ENCODE data around the gene LEPROT. TPM values are rescaled to one million over a fixed set of nuclear protein-coding genes. Genes with fewer than 3 reads are reported as not detected.

LEPROT gene
- total and polyA plus RNA-seq, 7 donors: 14.9 to 34.5 (median 22.9) TPM

GRCh38 chr1:65392497-65392896, 28.0 kb upstream of the LEPROT start:
- no peaks in the 10 kb centered on the region for H3K36me3 ChIP-seq (ENCODE audit: insufficient read depth in 1 of 2, low read depth in 1 of 2)
- no peak for TF ChIP-seq CTCF (IDR thresholded peaks at IDR 0.05)

DNA sequence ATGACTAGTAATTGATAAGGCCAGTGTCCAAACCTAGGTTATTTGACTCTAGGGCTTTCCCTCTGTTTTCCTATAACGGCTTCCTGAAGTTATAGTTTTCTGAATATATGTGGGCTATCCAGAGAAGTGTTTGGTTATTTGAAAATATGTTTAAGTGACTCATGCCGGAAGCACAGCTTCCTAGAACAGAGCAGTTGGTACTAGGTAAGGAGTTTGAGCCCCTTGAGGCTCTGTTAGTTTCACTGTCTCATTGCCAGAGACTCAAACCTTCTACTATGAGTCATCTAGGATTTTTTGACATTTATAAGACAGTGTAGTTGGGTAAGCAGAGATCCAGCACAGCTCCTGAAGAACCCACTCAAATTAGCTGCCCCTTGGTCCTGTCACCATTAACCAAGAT, 27.1 kb upstream of the LEPROT start:
- no peak for TF ChIP-seq CTCF (IDR thresholded peaks at IDR 0.05)
- Histone ChIP-seq H3K9me3 (no peaks in the 10 kb centered on the region), H3K27me3 (ENCODE audit: insufficient read depth in 3 of 3, low read length in 2 of 3) (no peaks in the 10 kb centered on the region), H3K27ac (no peak overlapping the region), H3K4me1 (no peaks in the 10 kb centered on the region), H3K4me3 (no peak overlapping the region), H3K36me3 (ENCODE audit: insufficient read depth in 1 of 2, low read depth in 1 of 2) (no peaks in the 10 kb centered on the region)
- no peak for ATAC-seq
- no peak for DNase-seq
- WGBS, 3 donors: 83 to 91% (median 83%) methylated on average over 2 of the region's 2 CpGs
- intact Hi-C loops (cut with DNase I): no loop called here

More at GRCh38 chr1:65392497-65392896, 28.0 kb upstream of the LEPROT start:
- H3K9me3 ChIP-seq: no peaks in the 10 kb centered on the region
- no peak overlapping the region for H3K27ac ChIP-seq
- H3K27me3 ChIP-seq (ENCODE audit: insufficient read depth in 3 of 3, low read length in 2 of 3): no peaks in the 10 kb centered on the region
- intact Hi-C loops (cut with DNase I): no loop called here
- DNase-seq: no peak
- no peak overlapping the region for H3K4me3 ChIP-seq
- 96% methylated on average over 7 of the region's 7 CpGs for WGBS, 3 donors
- H3K4me1 ChIP-seq: no peaks in the 10 kb centered on the region
- ATAC-seq: no peak

DNA sequence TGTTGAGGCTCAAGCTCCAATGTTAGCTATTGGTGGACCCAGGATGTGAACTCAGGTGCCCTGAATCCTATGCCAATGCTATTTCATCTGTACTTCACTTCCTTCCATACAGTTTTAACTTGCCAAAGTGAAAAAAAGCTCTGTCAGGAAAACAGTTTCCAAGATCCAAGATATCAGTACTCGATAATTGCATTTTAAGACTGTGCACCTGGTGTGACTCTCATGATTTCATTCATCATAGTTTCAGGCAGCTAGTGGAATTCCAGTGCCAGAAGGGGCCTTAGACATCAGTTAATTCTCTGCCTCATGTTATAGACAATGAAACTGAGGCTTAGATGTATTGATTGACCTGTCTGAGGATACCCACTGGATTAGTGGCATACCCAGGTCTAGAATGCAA, 26.5 kb upstream of the LEPROT start:
- Histone ChIP-seq H3K36me3 (ENCODE audit: insufficient read depth in 1 of 2, low read depth in 1 of 2) (no peaks in the 10 kb centered on the region), H3K9me3 (no peaks in the 10 kb centered on the region), H3K27ac (no peak overlapping the region), H3K27me3 (ENCODE audit: insufficient read depth in 3 of 3, low read length in 2 of 3) (no peaks in the 10 kb centered on the region), H3K4me1 (no peaks in the 10 kb centered on the region), H3K4me3 (no peak overlapping the region)
- intact Hi-C loops (cut with DNase I): no loop called here
- TF ChIP-seq CTCF (IDR thresholded peaks at IDR 0.05): no peak
- ATAC-seq: no peak
- WGBS, 3 donors: 43 to 55% (median 53%) methylated on average over 1 of the region's 1 CpG
- no peak for DNase-seq

DNA sequence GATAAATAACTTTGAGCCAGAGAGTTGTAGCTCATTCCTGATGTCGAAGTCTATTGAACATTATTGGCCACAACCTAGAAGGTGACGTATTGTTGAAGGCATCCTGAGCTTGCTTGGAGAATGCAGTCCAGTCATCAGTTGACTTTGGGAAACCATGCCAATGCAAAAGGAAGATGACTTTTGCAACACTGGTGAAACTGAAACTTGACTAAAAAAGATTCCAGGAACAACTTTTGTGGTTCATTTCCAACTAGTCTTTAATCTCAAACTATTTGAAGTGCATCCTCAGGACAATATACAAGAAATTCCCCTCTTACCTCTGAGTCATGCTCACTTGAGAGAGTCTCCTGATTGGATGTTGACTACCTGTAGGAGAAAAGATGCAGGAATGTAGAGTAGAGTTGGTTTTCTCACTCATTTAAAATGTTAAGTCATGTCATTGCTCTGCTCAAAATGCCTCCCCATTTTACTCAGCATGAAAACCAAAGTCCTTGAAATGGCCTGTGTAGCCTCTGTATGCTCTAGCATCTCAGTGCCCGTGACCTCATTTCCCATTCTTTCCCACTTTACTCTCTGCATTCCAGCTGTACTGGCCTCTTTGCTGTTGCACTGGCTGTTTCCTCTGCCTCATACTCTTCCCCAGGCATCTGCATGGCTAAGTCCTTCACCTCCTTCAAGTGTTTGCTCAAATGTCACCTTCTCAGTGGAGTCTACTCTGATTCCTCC, 24.4 kb upstream of the LEPROT start:
- Histone ChIP-seq H3K27ac (no peak overlapping the region), H3K9me3 (no peaks in the 10 kb centered on the region), H3K4me1 (no peaks in the 10 kb centered on the region), H3K36me3 (ENCODE audit: insufficient read depth in 1 of 2, low read depth in 1 of 2) (no peaks in the 10 kb centered on the region), H3K27me3 (ENCODE audit: insufficient read depth in 3 of 3, low read length in 2 of 3) (no peaks in the 10 kb centered on the region), H3K4me3 (no peak overlapping the region)
- no peak for TF ChIP-seq CTCF (IDR thresholded peaks at IDR 0.05)
- intact Hi-C loops (cut with DNase I): no loop called here
- 70 to 88% (median 74%) methylated on average over 3 of the region's 3 CpGs for WGBS, 3 donors
- no peak for ATAC-seq
- no peak for DNase-seq

- intact Hi-C loops (cut with DNase I): no loop called here
- ATAC-seq: no peak
- WGBS, 3 donors: 95 to 100% (median 100%) methylated on average over 1 of the region's 1 CpG
These were observed 22.4 kb upstream of the LEPROT start for GRCh38 chr1:65398083-65398482.

More at GRCh38 chr1:65398083-65398482, 22.4 kb upstream of the LEPROT start:
- no peaks in the 10 kb centered on the region for H3K9me3 ChIP-seq
- H3K4me1 ChIP-seq: no peaks in the 10 kb centered on the region
- no peak for TF ChIP-seq CTCF (IDR thresholded peaks at IDR 0.05)
- no peak for DNase-seq
- H3K4me3 ChIP-seq: no peak overlapping the region
- no peaks in the 10 kb centered on the region for H3K36me3 ChIP-seq (ENCODE audit: insufficient read depth in 1 of 2, low read depth in 1 of 2)
- no peak overlapping the region for H3K27ac ChIP-seq
- H3K27me3 ChIP-seq (ENCODE audit: insufficient read depth in 3 of 3, low read length in 2 of 3): peaks cover 0 to 2% (median 0%) of the 10 kb centered on the region in 3 donors

Measured in psoas muscle (tissue), 8 donors.